Liver (tissue), 3 donors: ENCODE data around the gene EPHB6.

ENCODE experiments used
- GABPA ChIP-seq, 2 donors: IDR thresholded peaks in 1 of 2; conservative IDR thresholded peaks in 1 of 2; 2 replicates each; pipeline ENCODE4 v1.6.1; 2016; ENCODE audit warnings: antibody characterized with exemption in 2 of 2, mild to moderate bottlenecking in 1 of 2, moderate library complexity in 1 of 2
- JUND ChIP-seq, 2 donors: IDR thresholded peaks; 2 replicates each; pipeline ENCODE4 v1.6.1; 2016; ENCODE audit warnings: antibody characterized with exemption in 2 of 2
- RAD21 ChIP-seq, 2 donors: IDR thresholded peaks; 2 replicates each; pipeline ENCODE4 v1.6.1; 2016; ENCODE audit warnings: antibody characterized with exemption in 2 of 2, mild to moderate bottlenecking in 2 of 2
- TF ChIP-seq, protein P1 (sequence below): fragments of 150-350 bp; IDR thresholded peaks from 2 replicates; pipeline ENCODE4 v1.5.1; 2017; ENCODE audit warnings: improper control_type of control experiment, low read depth, low read length; ENCODE audit not compliant: missing input control
- donor health status: healthy.
- donor health status: healthy.

GRCh38 chr7:142901426-142902259 lies 46.8 kb downstream of the EPHB6 start:
- TF ChIP-seq JUND (IDR thresholded peaks at IDR 0.05), result no peak
- TF ChIP-seq, protein P1, sequence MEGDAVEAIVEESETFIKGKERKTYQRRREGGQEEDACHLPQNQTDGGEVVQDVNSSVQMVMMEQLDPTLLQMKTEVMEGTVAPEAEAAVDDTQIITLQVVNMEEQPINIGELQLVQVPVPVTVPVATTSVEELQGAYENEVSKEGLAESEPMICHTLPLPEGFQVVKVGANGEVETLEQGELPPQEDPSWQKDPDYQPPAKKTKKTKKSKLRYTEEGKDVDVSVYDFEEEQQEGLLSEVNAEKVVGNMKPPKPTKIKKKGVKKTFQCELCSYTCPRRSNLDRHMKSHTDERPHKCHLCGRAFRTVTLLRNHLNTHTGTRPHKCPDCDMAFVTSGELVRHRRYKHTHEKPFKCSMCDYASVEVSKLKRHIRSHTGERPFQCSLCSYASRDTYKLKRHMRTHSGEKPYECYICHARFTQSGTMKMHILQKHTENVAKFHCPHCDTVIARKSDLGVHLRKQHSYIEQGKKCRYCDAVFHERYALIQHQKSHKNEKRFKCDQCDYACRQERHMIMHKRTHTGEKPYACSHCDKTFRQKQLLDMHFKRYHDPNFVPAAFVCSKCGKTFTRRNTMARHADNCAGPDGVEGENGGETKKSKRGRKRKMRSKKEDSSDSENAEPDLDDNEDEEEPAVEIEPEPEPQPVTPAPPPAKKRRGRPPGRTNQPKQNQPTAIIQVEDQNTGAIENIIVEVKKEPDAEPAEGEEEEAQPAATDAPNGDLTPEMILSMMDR, result no peak
- TF ChIP-seq GABPA (IDR thresholded peaks at IDR 0.05 in 1 of 2, conservative IDR thresholded peaks at IDR 0.05 in 1 of 2), result no peak
- no peak for TF ChIP-seq RAD21 (IDR thresholded peaks at IDR 0.05)
